K562 (cell line): ENCODE data around the gene CSPG5. TPM values are rescaled to one million over a fixed set of nuclear protein-coding genes. Genes with fewer than 3 reads are reported as not detected.
A peak's percentile ranks its signal among the peaks of the same experiment; 100 is the strongest.

Experiments
- DPF2 ChIP-seq: fragments of 450-650 bp; IDR thresholded peaks from 2 replicates; pipeline ENCODE4 v1.6.1; 2016
- ETS2 ChIP-seq: IDR thresholded peaks from 2 replicates; pipeline ENCODE4 v1.6.1; 2016; ENCODE audit warnings: borderline replicate concordance, missing genetic modification characterization, mild to moderate bottlenecking, moderate library complexity, missing compliant biosample characterization; ENCODE audit not compliant: poor library complexity, severe bottlenecking
- GTF3C2 ChIP-seq: IDR thresholded peaks from 3 replicates; pipeline ENCODE4 v1.6.1; 2011; ENCODE audit warnings: borderline replicate concordance, mild to moderate bottlenecking, moderate library complexity; ENCODE audit not compliant: insufficient read length; ENCODE audit errors: extremely low read depth
- MIER1 ChIP-seq: fragments of 450-650 bp; IDR thresholded peaks from 2 replicates; pipeline ENCODE4 v1.6.1; 2016; ENCODE audit warnings: antibody characterized with exemption, mild to moderate bottlenecking, low read depth
- NBN ChIP-seq: fragments of 450-650 bp; IDR thresholded peaks from 2 replicates; pipeline ENCODE4 v1.6.1; 2016; ENCODE audit warnings: low read depth, mild to moderate bottlenecking
- NCOR1 ChIP-seq: fragments of 450-650 bp; IDR thresholded peaks from 2 replicates; pipeline ENCODE4 v1.6.1; 2016; ENCODE audit warnings: mild to moderate bottlenecking, moderate library complexity
- NFE2 ChIP-seq: IDR thresholded peaks from 2 replicates; pipeline ENCODE4 v1.6.1; 2014; ENCODE audit warnings: antibody characterized with exemption, low read depth
- SREBF1 ChIP-seq: fragments of 150-350 bp; IDR thresholded peaks from 2 replicates; pipeline ENCODE4 v1.6.1; 2014; ENCODE audit warnings: antibody characterized with exemption, low read depth, low read length, borderline replicate concordance
- TRIM25 ChIP-seq: fragments of 450-650 bp; IDR thresholded peaks from 2 replicates; pipeline ENCODE4 v1.7.0; 2016; ENCODE audit warnings: borderline replicate concordance
- ZBTB33 ChIP-seq: sonication (generic); formaldehyde crosslinking; IDR thresholded peaks from 2 replicates; pipeline ENCODE4 v1.8.1; 2023; ENCODE audit warnings: mild to moderate bottlenecking, missing genetic modification reagents
- ZNF197 ChIP-seq: fragments of 200-800 bp; sonication (Bioruptor generic); IDR thresholded peaks from 2 replicates; pipeline ENCODE4 v1.6.1; 2016; ENCODE audit warnings: low read depth, missing genetic modification characterization, missing compliant biosample characterization
- ZSCAN32 ChIP-seq: fragments of 450-650 bp; formaldehyde crosslinking; IDR thresholded peaks from 2 replicates; pipeline ENCODE4 v1.4.0; 2020; ENCODE audit warnings: mild to moderate bottlenecking, moderate library complexity
- polyA plus RNA-seq, 8 experiments: library from polyadenylated mRNA; depleted of rRNA in 4 of 8; stranded (reverse) in 5 of 8; unstranded in 3 of 8; fragments of >200 nt; fragmentation: Nextera tagmentation in 2 of 8; fragmentation: Illumina TruSeq in 1 of 8; extraction: Ambion mirVana in 2 of 8; extraction: Trizol in 1 of 8; gene quantifications; 2 replicates each; pipeline versions ENCODE4 v1.2.1 to v1.2.3, GENCODE V29; 2011 to 2014; ENCODE audit warnings: inconsistent platforms in 1 of 8, missing spikeins in 1 of 8
- total RNA-seq, 7 experiments: library from RNA; depleted of rRNA in 6 of 7; stranded (reverse); fragments of >200 nt in 6 of 7; fragmentation: Illumina TruSeq in 2 of 7; extraction: Trizol in 2 of 7; gene quantifications; 2 replicates each; pipeline versions ENCODE4 v1.2.1 to v1.2.3, GENCODE V29; 2011 to 2021; ENCODE audit warnings: low replicate concordance in 1 of 7

CSPG5 gene
- total and polyA plus RNA-seq, 9 of the 15 experiments (the other 6 are each of a cell fraction or from before 2014, with no cell fraction given), result 0.06 to 3.3 (median 2.4) TPM

- TF ChIP-seq GTF3C2 (no peak), ZBTB33 (CRISPR knock-in tag) (no peak), DPF2 (peak; percentile 88), SREBF1 (no peak), TRIM25 (no peak), ETS2 (tag) (no peak), NFE2 (0 out of 2 replicates have a peak, but pooled peaks have one; percentile 9), NCOR1 (peak; percentile 81), NBN (0 out of 2 replicates have a peak, but pooled peaks have one; percentile 55), ZSCAN32 (no peak), ZNF197 (no peak), MIER1 (0 out of 2 replicates have a peak, but pooled peaks have one; percentile 38)
Observed at GRCh38 chr3:47533996-47534454, 44.6 kb downstream of the CSPG5 start (continued).
